Measurements from ENCODE around the gene SNAP29. TPM values are rescaled to one million over a fixed set of nuclear protein-coding genes. Genes with fewer than 3 reads are reported as not detected.

SNAP29 gene
- total and polyA plus RNA-seq, 3 donors from 2014 or later: 41.8 to 127 (median 47.7) TPM

DNA sequence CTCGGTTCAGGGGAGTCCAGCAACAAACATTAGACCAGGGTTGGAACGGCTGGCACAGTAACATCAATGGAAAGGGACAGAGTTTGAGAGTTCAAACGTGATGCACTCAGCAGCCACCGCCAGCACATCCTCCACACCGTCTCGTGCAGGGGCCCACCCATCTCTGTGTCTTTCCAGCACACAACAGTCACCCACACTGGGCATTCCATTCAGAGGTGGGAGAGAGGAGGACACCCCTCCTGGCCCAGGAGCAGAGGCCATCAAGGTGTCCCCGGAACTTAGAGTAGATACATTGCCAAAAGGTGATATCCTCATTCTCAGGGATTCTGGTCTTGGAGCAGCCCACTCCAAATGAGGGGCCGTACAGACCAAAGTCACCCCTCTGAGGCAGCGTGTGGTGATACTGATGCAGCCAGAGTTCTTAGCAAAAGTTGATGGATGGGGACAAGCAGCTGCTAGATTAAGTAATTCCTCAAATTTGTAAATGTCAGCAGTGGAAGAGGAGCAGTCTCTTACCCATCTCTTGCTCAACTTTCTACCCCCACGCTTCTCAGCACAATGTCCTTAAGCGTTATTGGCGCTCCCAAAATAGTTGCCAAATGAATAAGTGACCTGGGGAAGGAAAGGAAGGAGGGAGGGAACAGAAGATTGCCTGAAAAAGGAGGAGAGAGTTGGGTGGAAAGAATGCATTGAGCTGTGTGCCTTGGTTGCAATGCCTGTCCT lies 5.5 kb downstream of the SNAP29 start:
- intact Hi-C loops (cut with DNase I; ENCODE audit: low total_unique reads): no loop called here
- no peak for DNase-seq
- Histone ChIP-seq H3K27me3 (no peaks in the 10 kb centered on the region), H3K9me3 (no peaks in the 10 kb centered on the region), H3K4me3 (no peak overlapping the region), H3K4me1 (peaks cover 29% of the 10 kb centered on the region), H3K27ac (no peak overlapping the region), H3K36me3 (ENCODE audit: low read depth, missing control alignments) (no peaks in the 10 kb centered on the region)
- WGBS, 2 donors: 86 to 95% methylated on average over 12 of the region's 12 CpGs
- TF ChIP-seq CTCF (IDR thresholded peaks at IDR 0.05): no peak
- TF ChIP-seq POLR2A (IDR thresholded peaks at IDR 0.05): no peak

DNA sequence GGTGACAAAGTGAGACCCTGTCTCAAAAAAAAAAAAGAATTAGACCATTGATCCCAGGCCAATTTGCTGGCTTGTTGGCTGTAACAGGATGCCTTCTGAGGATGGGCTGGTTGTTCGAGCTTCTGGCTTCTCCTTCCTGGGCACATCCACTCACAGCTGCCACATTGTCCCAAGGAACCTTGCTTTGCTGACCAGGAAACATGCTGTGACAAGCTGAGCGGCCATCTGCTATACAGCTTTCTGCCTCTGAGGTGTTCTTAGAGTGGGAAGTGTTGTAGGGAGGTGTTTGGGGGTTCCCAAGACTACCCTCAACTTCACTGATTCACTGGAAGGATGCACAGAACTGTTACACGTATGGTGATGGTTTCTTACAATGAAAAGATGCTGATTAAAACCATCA lies 6.5 kb downstream of the SNAP29 start:
- no peak for TF ChIP-seq POLR2A (IDR thresholded peaks at IDR 0.05)
- TF ChIP-seq CTCF (IDR thresholded peaks at IDR 0.05): no peak
- WGBS, 2 donors: 97 to 100% methylated on average over 3 of the region's 3 CpGs
- DNase-seq: no peak
- intact Hi-C loops (cut with DNase I; ENCODE audit: low total_unique reads): no loop called here
- H3K27ac ChIP-seq: no peak overlapping the region
- no peak overlapping the region for H3K4me3 ChIP-seq
- peaks cover 21% of the 10 kb centered on the region for H3K4me1 ChIP-seq
- H3K36me3 ChIP-seq (ENCODE audit: low read depth, missing control alignments): no peaks in the 10 kb centered on the region
- H3K27me3 ChIP-seq: no peaks in the 10 kb centered on the region
- no peaks in the 10 kb centered on the region for H3K9me3 ChIP-seq

DNA sequence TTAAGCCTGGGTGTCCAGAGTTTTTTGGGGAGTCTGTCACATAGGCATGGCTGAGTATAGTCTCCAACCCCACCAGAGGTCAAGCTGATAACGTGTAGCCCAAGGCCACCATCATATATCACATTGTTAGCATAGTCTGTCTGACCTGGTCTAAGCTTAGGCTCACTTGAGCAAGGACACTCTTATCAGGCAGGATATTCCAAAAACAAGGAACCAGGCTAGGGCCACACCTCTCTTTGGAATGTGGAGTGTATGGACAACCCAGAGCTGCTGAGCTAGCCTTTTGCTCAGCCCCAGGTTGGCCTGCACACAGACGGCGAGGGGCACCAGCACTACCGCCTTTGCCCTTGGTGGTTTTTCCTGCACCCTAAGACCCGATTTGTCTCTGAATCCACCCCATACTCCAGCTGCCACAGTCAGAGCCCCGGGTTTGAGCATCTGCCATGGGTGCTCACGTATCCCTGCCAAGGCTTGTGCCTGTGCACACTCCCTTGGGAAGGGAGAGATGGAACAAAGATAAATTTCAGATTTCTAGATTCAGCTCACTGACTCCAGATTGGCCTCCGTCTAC lies 7.2 kb downstream of the SNAP29 start:
- H3K4me1 ChIP-seq: peaks cover 21% of the 10 kb centered on the region
- H3K27me3 ChIP-seq: no peaks in the 10 kb centered on the region
- no peaks in the 10 kb centered on the region for H3K36me3 ChIP-seq (ENCODE audit: low read depth, missing control alignments)
- no peak overlapping the region for H3K27ac ChIP-seq
- no peaks in the 10 kb centered on the region for H3K9me3 ChIP-seq
- intact Hi-C loops (cut with DNase I; ENCODE audit: low total_unique reads): no loop called here
- H3K4me3 ChIP-seq: no peak overlapping the region
- 88 to 89% methylated on average over 8 of the region's 8 CpGs for WGBS, 2 donors
- no peak for DNase-seq
- TF ChIP-seq CTCF (IDR thresholded peaks at IDR 0.05) (no peak), POLR2A (IDR thresholded peaks at IDR 0.05) (no peak)

GRCh38 chr22:20866736-20867135 lies 7.9 kb downstream of the SNAP29 start:
- TF ChIP-seq CTCF (IDR thresholded peaks at IDR 0.05) (no peak), POLR2A (IDR thresholded peaks at IDR 0.05) (no peak)
- no peaks in the 10 kb centered on the region for H3K27me3 ChIP-seq
- DNase-seq: no peak
- H3K4me3 ChIP-seq: no peak overlapping the region
- no peaks in the 10 kb centered on the region for H3K36me3 ChIP-seq (ENCODE audit: low read depth, missing control alignments)
- H3K4me1 ChIP-seq: peaks cover 21% of the 10 kb centered on the region
- intact Hi-C loops (cut with DNase I; ENCODE audit: low total_unique reads): no loop called here
- peak overlapping the region; percentile 68 to 72 for H3K27ac ChIP-seq
- H3K9me3 ChIP-seq: no peaks in the 10 kb centered on the region
- 82 to 86% methylated on average over 5 of the region's 5 CpGs for WGBS, 2 donors

Data from testis (tissue), 3 donors.